Omental fat pad (tissue), 4 donors: Measurements from ENCODE around the gene PDE8B. TPM values are rescaled to one million over a fixed set of nuclear protein-coding genes. Genes with fewer than 3 reads are reported as not detected.
A peak's percentile ranks its signal among the peaks of the same experiment; 100 is the strongest.

Source experiments
- ATAC-seq: fragments of 150-250 bp; one replicate; pipeline ENCODE4 v1.9.1; 2016; ENCODE audit warnings: mild to moderate bottlenecking, moderate library complexity; ENCODE audit not compliant: low FRiP score
- DNase-seq: peaks from one replicate; pipeline ENCODE4 v3.0.0-alpha.2; 2019; ENCODE audit warnings: low spot score
- CTCF ChIP-seq, 3 donors: fragments of 450-650 bp; IDR thresholded peaks; one replicate each; pipeline ENCODE4 v1.5.1; 2016 to 2017; ENCODE audit warnings: antibody characterized with exemption in 3 of 3, mild to moderate bottlenecking in 3 of 3, moderate library complexity in 2 of 3
- total RNA-seq, 4 donors: library from RNA; depleted of rRNA; stranded (reverse); fragments of >200 nt; gene quantifications; one replicate each; pipeline ENCODE4 v1.1.0, GENCODE V29; 2016

PDE8B gene
- 10 to 100 TPM; 20.5 to 53.1 (median 36.9) TPM for total RNA-seq

GRCh38 chr5:77210091-77210963, at the start of gene PDE8B:
TSS of gene PDE8B (plus strand) at chr5:77210680. CDS start at chr5:77210926, 246 bp downstream.
- no peak for TF ChIP-seq CTCF (IDR thresholded peaks at IDR 0.05)
- DNase-seq = no peak
- peak; percentile 49 for ATAC-seq

DNA sequence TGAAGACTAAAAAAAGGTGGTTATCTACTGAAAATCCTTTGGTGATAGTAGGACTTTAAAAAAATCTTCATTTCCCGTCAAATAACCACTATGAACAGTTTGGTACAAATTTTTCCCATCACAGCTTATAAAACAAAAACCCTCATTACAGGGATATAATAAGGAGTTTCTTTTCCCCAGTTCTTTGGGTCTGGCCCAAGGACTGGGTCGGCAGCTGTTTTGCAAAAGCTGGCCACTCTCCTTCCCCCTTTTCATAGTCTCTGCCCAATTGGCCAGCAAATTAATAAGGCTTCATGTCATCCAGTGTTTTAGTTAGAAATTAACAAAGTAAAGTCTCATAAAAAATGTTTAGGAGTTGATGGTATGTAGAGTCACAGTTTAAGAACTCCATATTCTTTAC, 47.0 kb upstream of the PDE8B start:
- ATAC-seq = no peak
- TF ChIP-seq CTCF (IDR thresholded peaks at IDR 0.05) = no peak

GRCh38 chr5:77167063-77167462, 43.4 kb upstream of the PDE8B start:
- ATAC-seq (no peak), DNase-seq (no peak)
- TF ChIP-seq CTCF (IDR thresholded peaks at IDR 0.05) = no peak

More for the DNA sequence above, 47.0 kb upstream of the PDE8B start:
- DNase-seq = no peak

DNA sequence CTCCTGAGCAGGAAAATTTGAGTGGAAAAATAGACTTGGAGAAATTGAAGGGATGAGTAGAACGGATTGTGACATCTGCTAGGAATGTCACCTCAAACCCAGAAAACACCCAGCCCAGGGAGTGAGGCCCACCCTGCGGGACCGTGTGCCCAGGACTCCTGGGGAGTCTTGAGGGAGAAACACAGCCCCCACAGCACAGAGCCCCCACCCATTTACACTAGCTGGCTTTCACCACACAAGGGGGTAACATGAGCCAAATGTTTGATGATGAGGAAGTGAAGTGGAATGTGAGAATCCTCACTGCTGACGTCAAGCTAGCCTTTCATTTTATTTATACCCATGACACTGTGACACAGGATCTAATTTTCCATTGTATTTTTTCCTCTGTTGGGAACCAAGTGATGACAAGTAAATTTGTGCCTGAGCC, 42.8 kb upstream of the PDE8B start:
- no peak for DNase-seq
- peak; percentile 78 for ATAC-seq
- no peak for TF ChIP-seq CTCF (IDR thresholded peaks at IDR 0.05)

DNA sequence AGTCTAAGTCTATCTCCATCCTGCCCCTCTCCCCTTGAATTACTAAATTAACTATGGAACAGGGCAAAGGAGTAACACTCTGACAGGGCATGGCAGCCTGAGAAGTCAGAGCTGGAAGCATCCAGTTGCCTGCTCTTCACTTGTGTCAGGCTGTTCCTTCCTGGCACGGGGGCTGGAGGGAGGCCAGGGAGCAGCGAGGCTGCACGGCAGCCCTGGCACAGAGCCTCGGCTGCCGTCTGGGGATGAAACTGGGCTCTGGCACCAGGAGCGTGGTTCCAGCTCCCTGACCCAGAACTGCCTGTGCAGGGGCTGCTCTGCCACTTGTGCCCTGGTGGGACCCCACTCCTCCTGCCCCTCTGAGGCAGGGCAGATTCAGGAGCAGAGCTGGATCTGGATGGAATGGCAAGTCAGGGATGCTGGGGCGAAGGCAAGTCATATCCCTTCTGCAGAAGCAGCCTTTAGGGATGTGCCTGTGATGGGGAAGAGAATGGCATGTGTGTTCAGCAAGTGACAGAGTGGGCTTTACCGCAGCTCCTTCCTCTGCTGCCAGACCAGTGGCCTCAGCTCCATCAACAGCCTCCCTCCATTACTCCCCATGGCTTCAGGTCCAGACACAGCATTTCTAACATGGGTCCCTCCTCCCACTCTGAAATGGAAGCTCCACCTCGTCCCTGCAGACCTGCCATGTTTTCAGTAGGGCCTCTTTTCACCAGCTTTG, 42.2 kb upstream of the PDE8B start:
- TF ChIP-seq CTCF (IDR thresholded peaks at IDR 0.05) = no peak
- ATAC-seq = peak; percentile 79
- DNase-seq = no peak

DNA sequence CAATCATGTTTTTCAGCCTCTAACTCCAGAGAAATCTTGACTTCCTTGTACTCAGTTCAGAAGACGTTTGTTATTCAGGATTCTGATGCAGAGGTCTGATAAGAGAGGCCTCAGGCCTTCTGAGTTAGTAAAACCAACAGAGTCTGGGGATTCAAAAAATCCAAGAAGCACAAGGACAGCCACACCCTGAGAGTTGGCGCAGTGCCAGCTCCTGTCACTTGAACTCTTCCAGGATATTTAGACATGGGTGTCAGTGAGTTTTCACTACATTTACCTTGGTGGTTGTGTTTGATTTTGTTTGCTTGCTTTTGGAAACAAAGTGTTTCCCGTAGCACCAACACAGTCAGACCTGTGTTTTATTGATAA, 41.6 kb upstream of the PDE8B start:
- DNase-seq (no peak), ATAC-seq (no peak)
- no peak for TF ChIP-seq CTCF (IDR thresholded peaks at IDR 0.05)
